NCI-H82 (cell line): Measurements from ENCODE around the gene OR11H12.
"Not testable (repeated sequence)": the region's sequence is repeated elsewhere in the genome, so short reads cannot be mapped to it uniquely, and the experiment has no call there.

Source experiments
- DNase-seq: peaks from one replicate; lab custom pipeline; 2025; lab: John Stamatoyannopoulos, UW

Gene OR11H12

DNA sequence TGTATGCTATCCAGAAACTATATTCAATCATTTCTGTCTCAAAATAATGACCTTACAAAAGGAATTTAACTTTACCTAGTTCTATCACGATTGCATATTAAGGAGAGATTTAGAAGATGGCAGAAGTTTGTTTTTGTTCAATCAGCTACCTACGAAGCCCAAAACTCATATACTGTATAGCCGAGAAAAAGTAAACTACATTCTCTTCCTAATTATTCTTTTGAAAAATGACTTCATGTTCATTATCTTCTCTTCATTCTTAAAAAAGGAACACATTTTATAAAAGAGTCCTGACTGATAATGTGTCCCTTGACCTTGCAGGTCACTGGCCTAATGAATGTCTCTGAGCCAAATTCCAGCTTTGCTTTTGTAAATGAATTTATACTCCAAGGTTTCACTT lies at the start of gene OR11H12:
TSS of gene OR11H12 (plus strand) at position 301 of the 400 bp plus-strand sequence. CDS start at position 301, 0 bp downstream.
- DNase-seq: not testable (repeated sequence)

DNA sequence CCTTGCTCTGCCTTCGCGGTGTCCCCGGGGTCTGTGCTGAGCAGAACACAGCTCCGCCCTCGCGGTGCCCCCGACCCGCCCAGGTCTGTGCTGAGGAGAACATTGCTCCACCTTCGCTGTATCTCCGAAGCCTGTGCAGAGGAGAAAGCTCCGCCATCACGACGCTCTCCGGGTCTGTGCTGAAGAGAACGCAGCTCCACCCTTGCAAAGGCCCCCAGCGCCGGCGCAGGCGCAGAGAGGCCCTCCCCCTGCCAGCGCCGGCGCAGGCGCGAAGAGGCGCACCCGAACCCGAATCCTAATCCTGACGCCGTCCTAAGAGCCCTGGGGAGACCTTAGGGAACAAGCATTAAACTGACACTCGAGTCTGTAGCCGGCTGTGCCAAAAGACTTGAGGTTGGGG lies 18.0 kb upstream of the OR11H12 start:
- not testable (repeated sequence) for DNase-seq

GRCh38 chr14:18626610-18627213 lies 25.8 kb downstream of the OR11H12 start:
- not testable (repeated sequence) for DNase-seq

DNA sequence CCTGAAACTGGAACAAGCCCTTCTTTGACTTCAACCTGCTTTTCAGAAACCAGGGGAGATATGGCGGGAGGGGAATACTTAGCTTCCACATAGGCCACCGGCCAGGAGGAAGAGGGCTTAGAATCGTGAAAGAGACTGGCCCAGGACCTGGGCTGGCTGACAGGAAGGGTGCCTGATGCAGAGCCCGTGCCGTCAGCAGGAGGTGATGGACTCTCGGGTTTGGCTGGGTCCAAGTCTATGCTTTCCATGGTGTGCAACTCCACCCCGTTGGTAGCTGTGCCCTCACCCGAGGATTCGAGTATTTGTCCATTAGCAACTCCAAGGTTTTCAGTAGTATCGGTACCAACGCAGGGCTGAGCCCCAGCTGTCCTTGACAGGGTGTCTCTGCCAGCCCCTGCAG lies 35.1 kb downstream of the OR11H12 start:
- not testable (repeated sequence) for DNase-seq

DNA sequence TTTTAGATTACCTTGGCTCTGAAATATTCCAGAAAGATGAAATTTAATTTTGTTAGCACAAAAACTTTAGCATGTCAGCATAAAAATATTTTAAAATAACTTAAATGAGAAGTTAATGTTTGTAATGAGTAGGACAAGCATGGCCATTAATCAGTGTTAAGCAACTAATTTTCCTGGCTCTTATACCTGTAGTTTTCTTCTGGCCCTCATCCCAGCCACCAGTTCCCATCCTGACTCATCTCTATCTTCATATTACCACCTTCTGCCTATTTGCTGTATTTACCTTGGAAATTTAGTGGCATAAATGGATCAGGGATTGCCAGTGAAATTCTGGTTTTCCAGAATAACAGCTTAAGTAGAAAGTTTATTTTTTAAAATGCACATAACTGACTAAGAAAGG lies 37.1 kb downstream of the OR11H12 start:
- not testable (repeated sequence) for DNase-seq

DNA sequence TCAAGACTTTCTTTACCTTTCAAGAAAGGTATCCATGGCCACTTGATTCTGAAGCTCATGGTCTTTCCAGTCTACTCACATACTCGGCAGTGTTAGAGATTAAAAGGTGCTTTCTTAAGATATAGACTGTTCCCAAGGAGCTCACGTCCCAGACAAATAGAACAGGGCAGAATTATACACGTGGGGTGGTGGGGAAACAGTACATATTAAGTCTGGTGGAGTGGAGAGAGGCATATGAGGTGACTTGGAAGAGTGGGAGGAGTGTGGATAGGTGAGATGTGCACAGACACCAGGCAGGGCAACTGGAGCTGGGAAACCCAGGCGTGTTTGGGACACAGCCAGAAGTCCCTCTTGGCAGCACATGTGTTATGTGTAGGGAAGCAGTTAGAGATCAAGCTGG lies 37.9 kb downstream of the OR11H12 start:
- not testable (repeated sequence) for DNase-seq

- not testable (repeated sequence) for DNase-seq
Observed at GRCh38 chr14:18646075-18646730, 45.3 kb downstream of the OR11H12 start.
